NOMO-1 treated with dmso at 0.1 percent for 144 hours (cell line): ENCODE data around the gene MYCBPAP.

ENCODE experiments used
- DNase-seq: peaks from one replicate; lab custom pipeline; 2025; ENCODE audit not compliant: unreplicated experiment; lab: John Stamatoyannopoulos, UW

The MYCBPAP gene

GRCh38 chr17:50507871-50508572 is at the start of gene MYCBPAP:
MYCBPAP (plus strand) TSS chr17:50508439; CDS start chr17:50508675, 236 bp downstream.
- peak; percentile 65 for DNase-seq

- no peak for DNase-seq
These were observed 49.2 kb upstream of the MYCBPAP start for GRCh38 chr17:50458701-50459676.

GRCh38 chr17:50459756-50460155 is 48.5 kb upstream of the MYCBPAP start:
- DNase-seq = no peak

GRCh38 chr17:50460831-50461526 is 47.3 kb upstream of the MYCBPAP start:
- no peak for DNase-seq

GRCh38 chr17:50461550-50462132 is 46.6 kb upstream of the MYCBPAP start:
- no peak for DNase-seq

GRCh38 chr17:50462446-50462845 is 45.8 kb upstream of the MYCBPAP start:
- no peak for DNase-seq

GRCh38 chr17:50464121-50464520 is 44.1 kb upstream of the MYCBPAP start:
- no peak for DNase-seq

GRCh38 chr17:50464736-50465135 is 43.5 kb upstream of the MYCBPAP start:
- no peak for DNase-seq

- DNase-seq = no peak
These were observed 43.1 kb upstream of the MYCBPAP start for GRCh38 chr17:50465171-50465570.

GRCh38 chr17:50465635-50466034 is 42.6 kb upstream of the MYCBPAP start:
- no peak for DNase-seq

- no peak for DNase-seq
These were observed 41.7 kb upstream of the MYCBPAP start for GRCh38 chr17:50466371-50467113.

GRCh38 chr17:50467114-50467854 is 41.0 kb upstream of the MYCBPAP start:
- no peak for DNase-seq

- no peak for DNase-seq
These were observed 40.4 kb upstream of the MYCBPAP start for GRCh38 chr17:50467855-50468303.

- DNase-seq = no peak
These were observed 39.7 kb upstream of the MYCBPAP start, which contains the start of gene CHAD for GRCh38 chr17:50468304-50469207. CHAD (minus strand) TSS chr17:50468880; CDS start chr17:50468813, 67 bp downstream.

GRCh38 chr17:50469208-50469605 is 39.0 kb upstream of the MYCBPAP start:
- DNase-seq = no peak

- DNase-seq = no peak
These were observed 38.5 kb upstream of the MYCBPAP start for GRCh38 chr17:50469671-50470305.

GRCh38 chr17:50470426-50470825 is 37.8 kb upstream of the MYCBPAP start:
- no peak for DNase-seq
